ENCODE data around the gene HEPN1. TPM values are rescaled to one million over a fixed set of nuclear protein-coding genes. Genes with fewer than 3 reads are reported as not detected.

HEPN1 gene
- total RNA-seq, 1 donor from 2014 or later: not detected

DNA sequence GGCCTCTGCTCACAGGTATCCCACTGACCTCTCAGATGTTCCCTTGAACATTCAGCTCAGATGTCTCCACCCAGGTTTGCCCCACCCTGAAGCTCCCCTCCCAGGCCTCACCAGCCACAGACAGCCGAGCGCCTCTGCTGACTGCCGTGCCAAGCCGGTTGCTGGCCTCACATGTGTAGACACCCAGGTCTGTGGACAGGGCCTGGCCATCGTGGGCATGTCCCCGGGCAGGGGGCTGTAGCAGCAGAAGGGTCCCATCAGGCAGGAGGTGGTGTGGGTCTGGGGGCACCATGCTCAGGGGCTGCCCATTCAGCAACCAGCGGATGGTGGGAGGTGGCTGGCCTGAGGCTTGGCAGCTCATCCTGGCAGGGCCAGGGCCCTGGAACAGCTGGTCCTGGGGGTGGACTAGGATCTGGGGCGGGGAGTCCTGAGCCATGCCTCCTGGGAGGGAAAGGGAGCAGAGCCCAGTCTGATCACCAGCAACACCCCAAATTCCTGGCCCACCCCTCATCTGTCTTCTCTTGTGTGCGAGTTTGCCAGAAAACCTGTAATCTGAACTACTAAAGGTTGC, 22.1 kb upstream of the HEPN1 start:
- ATAC-seq (peak; percentile 44), DNase-seq (no peak)
- intact Hi-C loops (cut with micrococcal nuclease): no loop called here

DNA sequence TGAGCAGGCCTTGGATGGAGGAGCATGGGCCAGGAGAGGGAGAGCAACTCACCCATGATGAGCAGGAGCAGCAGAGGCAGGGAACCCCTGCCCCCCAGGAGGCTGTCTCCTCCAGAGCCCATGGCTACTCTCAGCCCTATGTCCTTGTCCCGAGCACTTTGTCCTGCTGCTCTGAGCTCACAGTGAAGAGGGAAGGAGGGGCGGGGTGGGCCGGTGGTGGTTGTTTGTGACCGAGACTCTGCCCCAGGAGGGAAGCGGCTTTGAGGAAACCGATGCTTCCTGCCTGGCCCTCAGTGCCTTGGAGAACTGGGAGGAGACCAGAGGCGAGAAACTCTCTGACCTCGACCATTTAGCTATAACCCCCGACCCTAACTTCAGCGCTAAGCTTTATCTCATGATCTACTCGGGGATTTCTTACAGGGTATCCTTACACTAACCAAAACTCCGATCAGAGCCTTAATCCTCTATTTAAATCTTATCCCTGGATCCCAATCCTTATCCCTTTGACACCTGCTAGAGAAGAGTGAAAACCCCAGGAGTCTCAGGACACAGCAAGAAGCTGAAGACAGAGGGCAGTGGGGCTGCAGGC, 21.3 kb upstream of the HEPN1 start, which contains the start of gene ROBO4:
Gene ROBO4 (minus strand): TSS at position 192 of the 589 bp plus-strand sequence. CDS start 70 bp downstream, at position 122.
- peak; percentile 73 for DNase-seq
- ATAC-seq: peak; percentile 66
- intact Hi-C loops (cut with micrococcal nuclease): no loop called here

DNA sequence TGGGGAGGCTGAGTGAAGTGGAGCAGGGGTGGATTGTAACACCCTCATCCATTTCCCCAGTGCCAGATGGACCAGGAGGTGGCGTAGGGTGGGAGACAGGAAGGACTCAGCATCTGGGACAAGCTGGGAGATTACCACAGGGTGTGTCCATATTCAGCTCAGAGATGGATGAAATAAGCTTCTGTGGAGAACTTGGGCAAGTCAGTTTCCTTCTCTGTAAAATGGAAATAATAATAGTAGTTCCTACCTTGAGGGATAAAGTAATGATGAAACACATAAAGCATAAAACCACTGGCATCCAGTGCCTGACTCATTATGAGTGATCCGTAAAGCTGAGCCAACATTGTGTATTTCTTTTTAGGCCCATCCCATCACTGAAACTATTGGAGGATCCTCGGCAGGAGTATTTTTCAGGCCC, 20.8 kb upstream of the HEPN1 start:
- no peak for DNase-seq
- intact Hi-C loops (cut with micrococcal nuclease): no loop called here
- ATAC-seq: peak; percentile 55

DNA sequence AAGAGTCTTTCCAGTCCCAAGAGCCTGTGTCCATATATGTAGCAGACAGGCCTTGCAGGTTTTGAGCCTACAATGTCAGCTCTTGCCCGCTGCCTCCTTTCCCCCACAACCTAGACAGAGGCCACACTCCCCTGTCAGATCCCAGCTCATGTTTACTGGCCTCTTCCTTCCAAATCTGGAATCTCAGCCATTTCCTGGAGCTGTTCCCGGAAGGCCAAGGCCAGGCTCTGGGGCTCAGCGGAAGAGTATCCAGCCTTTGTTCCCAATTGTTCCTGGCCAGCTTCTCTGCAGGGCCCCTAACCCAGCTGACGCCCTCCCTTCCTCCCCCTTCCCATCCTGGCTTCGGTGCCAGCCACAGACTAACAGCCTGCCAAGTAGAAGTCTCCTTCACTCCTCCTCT, 20.3 kb upstream of the HEPN1 start:
- ATAC-seq: peak; percentile 56
- intact Hi-C loops (cut with micrococcal nuclease): no loop called here

DNA sequence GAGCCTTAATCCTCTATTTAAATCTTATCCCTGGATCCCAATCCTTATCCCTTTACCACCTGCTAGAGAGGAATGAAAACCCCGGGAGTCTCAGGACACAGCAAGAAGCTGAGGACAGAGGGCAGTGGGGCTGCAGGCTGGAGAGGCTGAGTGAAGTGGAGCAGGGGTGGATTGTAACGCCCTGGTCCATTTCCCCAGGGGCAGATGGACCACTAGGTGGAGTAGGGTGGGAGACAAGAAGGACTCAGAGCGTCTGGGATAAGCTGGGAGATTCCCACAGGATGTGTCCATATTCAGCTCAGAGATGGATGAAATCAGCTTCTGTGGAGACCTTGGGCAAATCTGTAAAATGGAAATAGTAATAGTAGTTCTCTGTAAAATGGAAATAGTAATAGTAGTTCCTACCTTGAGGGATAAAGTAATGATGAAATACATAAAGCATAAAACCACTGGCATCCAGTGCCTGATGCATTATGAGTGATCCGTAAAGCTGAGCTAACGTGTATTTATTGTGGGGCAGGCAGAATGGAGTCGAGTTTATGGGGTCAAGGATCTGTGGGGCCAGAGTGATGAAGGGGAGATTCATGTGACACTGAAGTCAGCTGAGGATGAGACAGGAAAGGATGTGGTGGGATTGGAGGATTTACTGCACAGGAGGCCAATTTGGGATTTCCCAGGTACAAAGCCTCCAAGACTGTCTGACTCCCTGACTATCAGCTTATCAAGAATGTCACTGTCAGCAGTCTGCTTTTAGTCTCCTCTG, 19.5 kb upstream of the HEPN1 start:
- intact Hi-C loops (cut with micrococcal nuclease): no loop called here
- no peak for DNase-seq
- no peak for ATAC-seq

More for the DNA sequence above, 20.3 kb upstream of the HEPN1 start:
- peak; percentile 57 for DNase-seq

DNA sequence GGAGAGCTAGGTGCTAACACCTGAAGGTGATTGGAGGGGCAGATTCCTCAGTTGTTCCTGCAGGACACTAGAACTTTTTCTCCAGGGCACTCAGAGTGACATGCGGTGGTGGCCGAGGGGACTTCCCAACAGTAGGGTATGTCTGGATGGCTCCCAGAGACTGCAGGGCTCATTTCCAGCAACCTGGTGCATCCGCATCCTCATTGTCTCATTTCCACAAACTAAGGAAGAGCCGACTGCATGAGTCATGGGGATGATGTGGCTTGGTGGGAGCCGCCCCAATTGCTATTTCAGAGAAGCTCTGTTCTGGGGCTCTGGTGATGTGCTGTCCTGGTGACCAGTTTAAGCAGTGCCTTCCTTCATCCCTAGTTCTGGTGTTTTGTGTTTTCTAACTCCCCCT, 18.6 kb upstream of the HEPN1 start:
- DNase-seq (peak; percentile 36), ATAC-seq (peak; percentile 19)
- intact Hi-C loops (cut with micrococcal nuclease): no loop called here

DNA sequence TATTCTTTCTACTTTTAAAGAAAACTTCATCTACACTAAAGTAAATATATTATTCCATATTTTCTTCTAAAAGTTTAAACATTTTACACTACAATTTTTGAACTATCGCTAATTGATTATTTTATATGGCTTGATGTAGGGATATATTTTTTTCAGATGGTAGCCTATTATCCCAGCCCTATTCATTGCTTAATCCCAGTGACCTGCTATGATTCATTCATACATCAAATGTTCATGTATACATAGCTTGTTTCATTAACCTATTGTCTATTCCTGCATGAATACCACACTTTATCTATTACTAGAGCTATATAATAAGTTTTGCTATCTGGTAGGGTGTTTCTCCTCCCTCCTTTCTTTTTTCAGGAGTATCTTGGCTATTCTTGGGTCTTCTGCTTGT, 16.4 kb upstream of the HEPN1 start:
- ATAC-seq (no peak), DNase-seq (no peak)

DNA sequence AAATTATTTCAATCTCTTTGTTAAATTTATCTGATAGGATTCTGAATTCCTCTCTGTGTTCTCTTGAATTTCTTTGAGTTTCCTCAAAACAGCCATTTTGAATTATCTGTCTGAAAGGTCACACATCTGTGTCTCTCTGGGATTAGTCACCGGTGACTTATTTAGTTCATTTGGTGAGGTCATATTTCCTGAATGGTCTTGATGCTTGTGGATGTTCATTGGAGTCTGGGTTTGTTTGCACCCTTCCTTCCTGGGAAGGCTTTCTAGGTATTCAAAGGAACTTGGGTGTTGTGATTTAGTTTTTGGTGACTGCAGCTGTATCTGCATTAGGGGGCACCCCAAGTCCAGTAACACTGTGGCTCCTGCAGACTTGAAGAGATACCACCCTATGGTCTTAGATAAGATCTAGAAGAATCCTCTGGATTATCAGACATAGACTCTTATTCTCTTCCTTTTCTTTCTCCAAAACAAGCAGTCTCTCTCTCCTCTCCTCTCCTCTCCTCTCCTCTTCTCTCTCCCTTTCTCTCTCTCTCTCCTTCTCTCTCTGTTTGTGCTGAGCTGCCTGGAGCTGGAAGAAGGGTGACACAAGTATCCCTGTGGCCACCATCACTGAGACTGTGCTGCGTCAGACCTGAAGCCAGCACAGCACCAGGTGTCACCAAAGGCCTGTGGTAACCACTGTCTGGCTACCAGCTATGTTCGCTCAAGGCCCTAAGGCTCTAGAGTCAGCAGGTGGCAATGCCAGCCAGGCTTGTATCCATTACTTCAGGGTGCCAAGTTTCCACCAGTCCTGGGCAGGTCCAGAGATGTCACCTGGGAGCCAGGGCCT, 3.3 kb upstream of the HEPN1 start:
- no peak for ATAC-seq
- DNase-seq: no peak
- intact Hi-C loops (cut with micrococcal nuclease): no loop called here

More for the DNA sequence above, 16.4 kb upstream of the HEPN1 start:
- intact Hi-C loops (cut with micrococcal nuclease): no loop called here

DNA sequence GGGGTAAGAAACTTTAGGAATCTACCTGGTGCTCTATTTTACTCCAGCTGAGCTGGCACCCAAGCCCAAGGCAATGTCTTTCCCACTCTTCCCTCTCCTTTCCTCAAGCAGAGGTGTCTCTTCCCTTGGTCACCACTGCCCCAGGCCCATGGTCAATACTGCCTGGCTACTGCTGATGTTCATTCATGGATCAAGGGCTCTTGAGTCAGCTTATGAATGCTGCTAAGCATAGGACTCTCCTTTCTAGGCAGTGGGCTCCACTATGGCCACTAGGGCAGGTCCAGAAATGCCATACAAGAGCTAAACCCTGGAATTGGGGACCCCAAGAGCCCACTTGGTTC, 2.7 kb upstream of the HEPN1 start:
- intact Hi-C loops (cut with micrococcal nuclease): no loop called here
- no peak for ATAC-seq
- no peak for DNase-seq

DNA sequence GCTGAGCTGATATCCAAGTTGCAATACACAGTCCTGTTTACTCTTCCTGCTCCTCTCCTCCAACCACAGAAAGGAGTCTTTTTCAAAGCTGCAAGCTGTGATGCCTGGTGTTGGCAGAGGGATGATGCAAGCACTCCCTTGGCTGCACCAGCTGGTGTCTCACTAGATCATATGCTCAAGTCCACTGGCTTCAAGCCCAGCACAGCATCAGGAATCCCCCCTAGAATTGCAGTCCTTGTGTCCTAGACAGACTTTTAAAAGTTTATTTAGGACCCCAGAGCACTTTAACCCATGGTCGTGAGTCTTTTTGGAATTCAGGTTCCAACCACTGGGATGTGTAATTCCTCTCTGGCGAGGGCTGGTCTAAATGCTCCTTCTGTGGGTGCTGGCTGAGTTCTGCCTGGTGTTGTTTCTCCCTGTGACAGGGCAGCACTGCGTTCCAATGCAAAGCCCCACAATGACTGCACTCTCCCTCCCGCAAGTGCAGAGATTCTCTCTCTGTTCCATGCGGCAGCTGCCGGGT, 1.9 kb upstream of the HEPN1 start:
- DNase-seq (no peak), ATAC-seq (no peak)
- intact Hi-C loops (cut with micrococcal nuclease): no loop called here

DNA sequence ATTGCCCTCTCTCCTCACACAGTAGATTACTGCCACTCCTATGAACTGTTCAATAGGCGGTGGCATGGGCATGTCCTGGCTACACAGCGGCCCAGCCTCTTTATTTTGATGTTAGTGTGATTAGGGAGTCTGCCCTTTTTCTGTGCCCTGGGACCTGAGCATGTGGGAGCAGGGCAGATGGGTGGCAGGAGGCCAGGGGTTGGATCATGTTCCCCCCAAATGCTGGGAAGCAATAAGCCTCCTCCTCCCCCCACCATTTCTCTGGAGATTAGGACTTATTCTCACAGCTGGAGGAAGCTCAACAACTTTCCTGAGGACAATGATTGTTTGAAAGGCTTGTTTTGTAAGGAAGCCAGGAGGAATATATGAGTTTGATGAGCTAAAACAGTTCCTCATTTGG, 848 bp downstream of the HEPN1 start:
- ATAC-seq (no peak), DNase-seq (no peak)
- intact Hi-C loops (cut with micrococcal nuclease): no loop called here

DNA sequence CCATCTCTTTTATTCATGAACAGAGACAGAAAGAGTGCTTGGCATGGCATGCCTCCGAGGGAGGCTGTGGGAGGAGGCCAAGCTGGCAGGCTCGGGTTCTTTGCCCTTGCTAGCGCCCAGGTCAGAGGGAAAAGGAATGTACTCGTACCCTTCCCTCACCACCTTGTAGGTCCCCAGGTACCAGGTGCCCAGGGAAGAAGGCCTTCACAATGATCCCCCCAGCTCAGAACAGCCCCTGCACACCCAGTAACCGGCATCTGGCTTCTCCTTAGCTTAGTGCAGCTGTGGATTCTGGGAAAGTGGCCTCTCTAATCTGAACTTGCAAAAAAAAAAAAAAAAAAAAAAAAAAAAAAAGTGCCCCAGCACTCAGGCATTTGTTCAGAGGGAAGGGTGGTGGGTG, 1.3 kb downstream of the HEPN1 start:
- intact Hi-C loops (cut with micrococcal nuclease): no loop called here
- no peak for DNase-seq
- ATAC-seq: no peak

DNA sequence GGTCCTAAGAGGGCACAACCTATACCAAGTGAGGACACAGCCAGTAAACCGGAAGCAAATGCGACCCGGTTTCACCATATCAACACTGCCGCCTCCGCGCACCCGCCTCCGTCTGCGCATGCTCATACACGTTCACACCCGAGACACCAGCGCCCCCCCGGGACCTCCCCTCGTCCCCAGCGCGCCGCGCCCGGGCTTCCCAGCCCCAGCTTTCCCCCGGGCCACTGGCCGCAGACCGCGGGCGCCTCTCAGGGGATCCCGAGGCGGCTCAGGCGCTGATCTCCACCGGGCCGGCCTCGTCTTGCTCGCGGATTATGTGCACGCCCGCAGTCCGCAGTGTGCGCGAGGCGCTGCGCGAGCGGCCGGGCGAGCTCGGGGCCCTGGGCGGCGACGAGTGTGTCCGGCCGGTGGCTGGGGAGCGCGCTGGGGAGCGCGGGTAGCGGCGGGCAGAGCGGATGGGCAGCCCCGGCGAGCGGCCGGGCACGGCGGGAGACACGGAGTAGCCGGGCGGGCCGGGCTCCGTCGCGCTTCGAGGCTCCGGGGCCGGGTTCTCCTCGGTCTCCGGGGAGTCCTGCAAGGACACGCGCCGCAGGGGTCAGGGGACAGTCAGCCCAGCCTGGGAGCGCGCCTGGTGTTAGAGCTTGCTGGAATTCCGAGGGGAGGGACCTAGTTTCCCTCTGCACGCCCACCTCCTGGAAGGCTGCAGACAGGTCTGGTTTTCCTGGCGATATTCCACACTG, 2.0 kb downstream of the HEPN1 start:
- ATAC-seq (peak; percentile 89), DNase-seq (peak; percentile 88)
- intact Hi-C loops (cut with micrococcal nuclease): no loop called here

DNA sequence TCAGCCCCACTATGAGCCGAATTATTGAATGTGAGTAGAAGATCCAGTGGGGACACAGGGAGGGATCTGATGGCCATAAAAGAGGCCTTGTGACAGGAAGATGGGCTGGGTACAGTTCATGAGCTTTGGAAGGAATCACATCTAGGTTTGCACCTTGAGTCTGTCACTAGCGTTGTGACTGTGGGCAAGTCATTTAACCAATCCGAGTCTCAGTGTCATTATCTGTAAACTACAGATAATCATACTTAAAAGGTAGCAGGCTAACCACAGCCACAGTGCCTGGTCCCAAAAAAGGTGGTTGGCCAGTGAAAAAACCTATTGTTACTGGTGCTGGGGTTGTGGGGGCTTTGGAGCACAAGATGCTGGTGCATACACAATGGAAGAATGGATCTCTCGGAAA, 3.8 kb downstream of the HEPN1 start:
- ATAC-seq: no peak
- no peak for DNase-seq
- intact Hi-C loops (cut with micrococcal nuclease): no loop called here

DNA sequence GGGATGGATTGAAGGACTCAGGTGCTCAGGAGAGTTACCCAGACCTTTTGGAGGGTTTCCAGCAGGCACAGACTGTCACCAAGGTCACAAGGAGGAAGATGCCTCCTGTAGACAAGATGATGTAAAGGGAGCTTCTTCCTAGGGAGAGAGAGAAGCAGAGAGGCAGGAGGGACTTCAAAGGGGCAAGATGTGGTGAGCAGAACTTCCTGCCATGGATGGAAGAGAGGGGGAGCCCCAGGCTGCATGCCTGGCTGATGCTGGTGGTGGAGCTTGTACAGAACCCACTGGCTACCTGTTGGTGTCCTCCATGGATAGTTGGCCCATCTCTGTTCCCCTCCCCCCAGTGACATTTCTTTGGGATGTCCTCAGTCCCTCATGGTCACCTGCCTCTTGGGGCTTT, 4.2 kb downstream of the HEPN1 start:
- intact Hi-C loops (cut with micrococcal nuclease): no loop called here
- no peak for DNase-seq
- no peak for ATAC-seq

DNA sequence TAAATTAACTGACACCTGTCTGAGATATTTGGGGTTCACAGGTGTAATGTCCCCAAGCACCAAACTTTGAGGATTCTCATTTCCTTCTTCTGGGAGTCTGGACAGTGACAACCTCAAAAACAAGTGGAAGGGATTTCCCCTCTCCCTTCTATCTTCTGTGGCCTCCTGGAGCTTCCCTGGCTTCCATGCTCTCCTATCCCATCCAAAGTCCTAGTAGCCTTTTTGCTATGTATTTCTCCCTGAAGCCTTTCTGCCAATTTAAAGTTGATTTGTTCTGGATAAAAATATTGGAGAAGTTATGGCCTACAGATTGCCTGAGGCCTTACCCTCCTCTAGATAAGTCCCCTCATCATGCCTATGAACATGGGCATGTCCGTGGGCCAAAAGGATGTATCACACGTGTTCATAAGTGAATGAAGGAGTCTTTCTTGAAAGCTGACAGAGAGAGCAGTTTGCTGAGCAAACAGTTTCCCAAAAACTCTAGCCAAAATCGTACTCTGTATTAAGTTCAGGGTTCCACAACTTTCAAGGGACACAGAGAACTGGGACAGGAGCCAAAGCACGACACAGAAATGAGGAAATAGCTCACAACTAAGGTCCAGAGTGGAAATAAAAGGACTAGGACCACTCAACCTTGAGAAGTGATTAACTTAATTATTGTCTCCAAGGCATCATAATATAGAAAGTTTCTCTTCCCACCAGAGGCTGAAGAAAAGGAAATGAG, 10.1 kb downstream of the HEPN1 start:
- intact Hi-C loops (cut with micrococcal nuclease): no loop called here
- DNase-seq: no peak

DNA sequence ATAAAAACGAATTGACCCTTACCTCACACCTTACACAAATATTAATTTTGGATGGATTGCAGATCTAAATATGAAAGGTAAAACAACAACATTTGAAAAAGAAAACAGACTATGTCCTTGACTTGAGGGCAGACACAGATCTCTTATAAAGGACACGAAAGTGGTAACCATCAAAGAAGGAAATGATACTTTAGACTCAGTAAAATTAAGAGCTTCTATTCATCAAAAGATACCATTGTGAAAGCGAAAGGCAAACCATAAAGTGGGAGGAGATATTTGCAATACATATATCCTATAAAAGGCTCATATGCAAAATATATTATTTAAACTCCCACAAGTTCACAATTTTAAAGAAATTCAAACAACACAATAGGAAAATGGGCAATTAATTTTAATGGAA, 11.7 kb downstream of the HEPN1 start:
- ATAC-seq: no peak
- DNase-seq: no peak
- intact Hi-C loops (cut with micrococcal nuclease): no loop called here

More for the DNA sequence above, 10.1 kb downstream of the HEPN1 start:
- no peak for ATAC-seq

DNA sequence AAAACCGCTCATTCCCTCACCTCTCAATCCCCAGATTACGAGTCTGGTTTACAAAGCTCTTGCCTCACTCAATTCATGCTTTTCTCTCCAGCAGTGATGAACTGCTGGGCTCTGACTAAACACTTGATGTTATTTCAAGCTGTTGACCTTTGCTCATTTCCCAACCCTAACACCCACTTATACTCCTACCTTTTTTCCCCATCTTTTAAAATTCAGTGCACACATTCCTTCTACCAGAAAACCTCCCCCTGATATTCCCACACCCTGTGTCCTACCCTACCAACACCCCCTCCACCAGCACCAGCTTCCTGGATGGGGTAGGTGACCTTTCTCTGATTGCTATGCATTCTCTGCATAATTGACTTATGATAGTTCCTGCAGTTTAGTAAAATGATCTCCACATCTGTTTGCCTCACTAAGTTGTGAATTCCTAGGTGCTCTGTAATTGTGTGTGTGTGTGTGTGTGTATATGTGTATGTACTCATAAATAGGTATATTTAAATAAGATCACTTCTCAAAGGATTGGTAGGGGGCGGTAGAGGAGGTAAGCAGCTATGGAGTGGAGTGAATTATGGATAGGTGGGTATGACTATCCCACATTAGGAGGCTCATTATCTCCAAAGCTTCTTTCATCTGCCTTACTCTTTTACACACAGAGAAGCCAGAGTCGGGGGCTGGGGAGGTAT, 16.0 kb downstream of the HEPN1 start:
- DNase-seq: no peak
- no peak for ATAC-seq
- intact Hi-C loops (cut with micrococcal nuclease): no loop called here
